HepG2 (cell line): ENCODE data around the gene MAB21L4. TPM values are rescaled to one million over a fixed set of nuclear protein-coding genes. Genes with fewer than 3 reads are reported as not detected.
A peak's percentile ranks its signal among the peaks of the same experiment; 100 is the strongest.

Source experiments
- CEBPG ChIP-seq: IDR thresholded peaks from 2 replicates; pipeline ENCODE4 v1.6.1; 2016
- CREM ChIP-seq, 2 experiments: sonication (generic) in 1 of 2; formaldehyde crosslinking in 1 of 2; IDR thresholded peaks; 2 replicates each; pipeline versions ENCODE4 v1.4.0 to v1.6.1; 2016 to 2020; ENCODE audit warnings: antibody characterized with exemption in 1 of 2, mild to moderate bottlenecking in 1 of 2, missing genetic modification reagents in 1 of 2
- FOXJ3 ChIP-seq: sonication (generic); formaldehyde crosslinking; IDR thresholded peaks from 2 replicates; pipeline ENCODE4 v1.4.0; 2020; ENCODE audit warnings: missing genetic modification reagents, mild to moderate bottlenecking, borderline replicate concordance
- FOXK2 ChIP-seq: fragments of 450-650 bp; IDR thresholded peaks from 2 replicates; pipeline ENCODE4 v1.6.1; 2016
- HOXA3 ChIP-seq: sonication (generic); formaldehyde crosslinking; IDR thresholded peaks from 2 replicates; pipeline ENCODE4 v1.5.0; 2020; ENCODE audit warnings: missing genetic modification reagents
- IRX3 ChIP-seq: sonication (generic); formaldehyde crosslinking; IDR thresholded peaks from 2 replicates; pipeline ENCODE4 v1.8.1; 2023; ENCODE audit warnings: mild to moderate bottlenecking, low read depth, missing genetic modification reagents, borderline replicate concordance
- LCORL ChIP-seq, 2 experiments: fragments of 450-650 bp in 1 of 2; sonication (generic) in 1 of 2; formaldehyde crosslinking in 1 of 2; IDR thresholded peaks; 2 replicates each; pipeline versions ENCODE4 v1.5.0 to v1.6.1; 2017 to 2020; ENCODE audit warnings: antibody characterized with exemption in 1 of 2, missing genetic modification reagents in 1 of 2
- MED1 ChIP-seq: sonication (generic); formaldehyde crosslinking; IDR thresholded peaks from 2 replicates; pipeline ENCODE4 v1.4.0; 2020; ENCODE audit warnings: missing genetic modification reagents
- NCOA2 ChIP-seq: sonication (generic); formaldehyde crosslinking; IDR thresholded peaks from 2 replicates; pipeline ENCODE4 v1.8.0; 2022; ENCODE audit warnings: inconsistent platforms
- NR2C2 ChIP-seq: sonication (generic); formaldehyde crosslinking; IDR thresholded peaks from 2 replicates; pipeline ENCODE4 v1.4.0; 2020; ENCODE audit warnings: missing genetic modification reagents, mild to moderate bottlenecking, moderate library complexity, borderline replicate concordance
- NR2F6 ChIP-seq, 2 experiments: IDR thresholded peaks; 2 replicates each; pipeline ENCODE4 v1.6.1; 2016; ENCODE audit warnings: antibody characterized with exemption in 1 of 2, mild to moderate bottlenecking in 1 of 2
- RARA ChIP-seq: IDR thresholded peaks from 2 replicates; pipeline ENCODE4 v1.6.1; 2016; ENCODE audit warnings: missing genetic modification reagents, missing compliant biosample characterization
- SKI ChIP-seq: fragments of 450-650 bp; IDR thresholded peaks from one replicate; pipeline ENCODE4 v1.6.1; 2018; ENCODE audit warnings: mild to moderate bottlenecking; ENCODE audit not compliant: partially characterized antibody
- SOX13 ChIP-seq, 3 experiments: fragments of 450-650 bp in 1 of 3; sonication (generic) in 1 of 3; formaldehyde crosslinking in 1 of 3; IDR thresholded peaks in 2 of 3; conservative IDR thresholded peaks in 1 of 3; 2 replicates each; pipeline versions ENCODE4 v1.5.0 to v1.6.1; 2016 to 2020; ENCODE audit warnings: antibody characterized with exemption in 1 of 3, mild to moderate bottlenecking in 1 of 3, missing compliant biosample characterization in 1 of 3, missing genetic modification reagents in 1 of 3, moderate library complexity in 1 of 3
- SOX6 ChIP-seq, 2 experiments: fragments of 450-650 bp in 1 of 2; sonication (generic) in 1 of 2; formaldehyde crosslinking in 1 of 2; IDR thresholded peaks; 2 replicates each; pipeline versions ENCODE4 v1.4.0 to v1.6.1; 2017 to 2020; ENCODE audit warnings: antibody characterized with exemption in 1 of 2, mild to moderate bottlenecking in 1 of 2, missing genetic modification reagents in 1 of 2
- SP4 ChIP-seq: sonication (generic); formaldehyde crosslinking; IDR thresholded peaks from 2 replicates; pipeline ENCODE4 v1.8.1; 2023; ENCODE audit warnings: mild to moderate bottlenecking, missing genetic modification reagents
- TBX2 ChIP-seq: sonication (generic); formaldehyde crosslinking; IDR thresholded peaks from 2 replicates; pipeline ENCODE4 v1.5.0; 2020; ENCODE audit warnings: missing genetic modification reagents, mild to moderate bottlenecking, borderline replicate concordance
- ZNF746 ChIP-seq: sonication (generic); formaldehyde crosslinking; IDR thresholded peaks from 2 replicates; pipeline ENCODE4 v1.8.0; 2022; ENCODE audit warnings: mild to moderate bottlenecking, missing genetic modification reagents
- ZSCAN25 ChIP-seq: sonication (generic); formaldehyde crosslinking; IDR thresholded peaks from 2 replicates; pipeline ENCODE4 v1.8.0; 2022; ENCODE audit warnings: mild to moderate bottlenecking, missing genetic modification reagents
- polyA plus RNA-seq, 8 experiments: library from polyadenylated mRNA; depleted of rRNA in 3 of 8; stranded (reverse) in 7 of 8; unstranded in 1 of 8; fragments of >200 nt; fragmentation: Illumina TruSeq in 4 of 8; extraction: Trizol in 4 of 8; gene quantifications; 2 replicates each; pipeline versions ENCODE4 v1.2.1 to v1.2.3, GENCODE V29; 2011 to 2016; ENCODE audit warnings: low read depth in 4 of 8, missing spikeins in 1 of 8, mixed read lengths in 1 of 8; ENCODE audit not compliant: insufficient read depth in 1 of 8
- total RNA-seq, 5 experiments: library from RNA; depleted of rRNA; stranded (reverse); fragments of >200 nt; fragmentation: Illumina TruSeq; extraction: Trizol; gene quantifications; 2 replicates each; pipeline ENCODE4 v1.2.3, GENCODE V29; 2016; ENCODE audit warnings: low read depth in 1 of 5
- TF ChIP-seq, protein P1 (sequence below): sonication (generic); formaldehyde crosslinking; IDR thresholded peaks from 2 replicates; pipeline ENCODE4 v1.4.0; 2020; ENCODE audit warnings: missing genetic modification reagents, mild to moderate bottlenecking, borderline replicate concordance
- TF ChIP-seq, protein P2 (sequence below): sonication (generic); formaldehyde crosslinking; IDR thresholded peaks from 2 replicates; pipeline ENCODE4 v1.4.0; 2020; ENCODE audit warnings: missing genetic modification reagents, mild to moderate bottlenecking, borderline replicate concordance
- TF ChIP-seq, protein P3 (sequence below): sonication (generic); formaldehyde crosslinking; IDR thresholded peaks from 2 replicates; pipeline ENCODE4 v1.4.0; 2020; ENCODE audit warnings: missing genetic modification reagents, borderline replicate concordance

The MAB21L4 gene
- total and polyA plus RNA-seq, 2 of the 13 experiments (the other 11 are each of a cell fraction or from before 2014, with no cell fraction given): 3.0 to 14.0 TPM

DNA sequence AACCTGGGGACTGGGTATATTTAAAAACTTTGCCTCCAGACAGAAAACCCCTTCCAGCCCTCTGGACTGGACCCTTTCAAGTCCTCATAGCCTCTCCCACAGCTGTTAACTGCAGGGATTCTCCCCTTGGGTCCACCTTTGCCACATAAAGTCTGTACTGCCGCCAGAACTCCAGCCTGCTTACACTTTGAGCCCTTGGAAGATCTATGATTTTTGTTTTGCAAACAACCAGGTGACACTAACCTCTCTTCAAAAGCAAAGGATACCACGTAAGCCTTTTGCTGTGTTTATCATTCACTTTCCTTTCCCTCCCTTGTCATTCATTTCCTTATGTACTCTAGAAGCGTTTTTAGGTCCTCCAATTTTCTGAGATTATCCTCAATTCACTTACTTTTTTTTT, 31.5 kb downstream of the MAB21L4 start (continued):
- TF ChIP-seq, protein P1, sequence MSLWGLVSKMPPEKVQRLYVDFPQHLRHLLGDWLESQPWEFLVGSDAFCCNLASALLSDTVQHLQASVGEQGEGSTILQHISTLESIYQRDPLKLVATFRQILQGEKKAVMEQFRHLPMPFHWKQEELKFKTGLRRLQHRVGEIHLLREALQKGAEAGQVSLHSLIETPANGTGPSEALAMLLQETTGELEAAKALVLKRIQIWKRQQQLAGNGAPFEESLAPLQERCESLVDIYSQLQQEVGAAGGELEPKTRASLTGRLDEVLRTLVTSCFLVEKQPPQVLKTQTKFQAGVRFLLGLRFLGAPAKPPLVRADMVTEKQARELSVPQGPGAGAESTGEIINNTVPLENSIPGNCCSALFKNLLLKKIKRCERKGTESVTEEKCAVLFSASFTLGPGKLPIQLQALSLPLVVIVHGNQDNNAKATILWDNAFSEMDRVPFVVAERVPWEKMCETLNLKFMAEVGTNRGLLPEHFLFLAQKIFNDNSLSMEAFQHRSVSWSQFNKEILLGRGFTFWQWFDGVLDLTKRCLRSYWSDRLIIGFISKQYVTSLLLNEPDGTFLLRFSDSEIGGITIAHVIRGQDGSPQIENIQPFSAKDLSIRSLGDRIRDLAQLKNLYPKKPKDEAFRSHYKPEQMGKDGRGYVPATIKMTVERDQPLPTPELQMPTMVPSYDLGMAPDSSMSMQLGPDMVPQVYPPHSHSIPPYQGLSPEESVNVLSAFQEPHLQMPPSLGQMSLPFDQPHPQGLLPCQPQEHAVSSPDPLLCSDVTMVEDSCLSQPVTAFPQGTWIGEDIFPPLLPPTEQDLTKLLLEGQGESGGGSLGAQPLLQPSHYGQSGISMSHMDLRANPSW (CRISPR knock-in tag): no peak
- TF ChIP-seq SOX6 (IDR thresholded peaks at IDR 0.05): no peak
- peak; percentile 55 for TF ChIP-seq SOX6 (CRISPR knock-in tag; IDR thresholded peaks at IDR 0.05)
- peak; percentile 28; the same call in 1 of the 2 replicates for TF ChIP-seq NR2F6 (IDR thresholded peaks at IDR 0.05)
- peak; percentile 58; the same call in 1 of the 2 replicates for TF ChIP-seq NR2F6 (CRISPR knock-in tag; IDR thresholded peaks at IDR 0.05)
- peak; percentile 34; the same call in 1 of the 2 replicates for TF ChIP-seq HOXA3 (CRISPR knock-in tag)
- no peak for TF ChIP-seq SOX13 (IDR thresholded peaks at IDR 0.05)
- peak in 1 of 2 experiments; percentile 63; a peak in 1 of 4 replicates for TF ChIP-seq SOX13 (CRISPR knock-in tag; conservative IDR thresholded peaks at IDR 0.05 in 1 of 2, IDR thresholded peaks at IDR 0.05 in 1 of 2)
- TF ChIP-seq, protein P2, sequence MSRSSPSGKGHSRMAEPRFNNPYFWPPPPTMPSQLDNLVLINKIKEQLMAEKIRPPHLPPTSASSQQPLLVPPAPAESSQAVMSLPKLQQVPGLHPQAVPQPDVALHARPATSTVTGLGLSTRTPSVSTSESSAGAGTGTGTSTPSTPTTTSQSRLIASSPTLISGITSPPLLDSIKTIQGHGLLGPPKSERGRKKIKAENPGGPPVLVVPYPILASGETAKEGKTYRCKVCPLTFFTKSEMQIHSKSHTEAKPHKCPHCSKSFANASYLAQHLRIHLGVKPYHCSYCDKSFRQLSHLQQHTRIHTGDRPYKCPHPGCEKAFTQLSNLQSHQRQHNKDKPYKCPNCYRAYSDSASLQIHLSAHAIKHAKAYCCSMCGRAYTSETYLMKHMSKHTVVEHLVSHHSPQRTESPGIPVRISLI (CRISPR knock-in tag): peak; percentile 66; the same call in 1 of the 2 replicates
- peak; percentile 61; the same call in 1 of the 2 replicates for TF ChIP-seq TBX2 (CRISPR knock-in tag)
- peak; percentile 67 for TF ChIP-seq SKI
- no peak for TF ChIP-seq LCORL (IDR thresholded peaks at IDR 0.05)
- peak; percentile 86 for TF ChIP-seq LCORL (CRISPR knock-in tag; IDR thresholded peaks at IDR 0.05)
- peak; percentile 83 for TF ChIP-seq RARA (CRISPR knock-in tag)
- TF ChIP-seq IRX3: no peak
- peak; percentile 88 for TF ChIP-seq MED1 (CRISPR knock-in tag)
- peak; percentile 41; the same call in 1 of the 2 replicates for TF ChIP-seq NCOA2
- 0 out of 2 replicates have a peak, but pooled peaks have one; percentile 48 for TF ChIP-seq NR2C2 (CRISPR knock-in tag)
- peak; percentile 85 for TF ChIP-seq FOXK2
- TF ChIP-seq FOXJ3 (CRISPR knock-in tag): 0 out of 2 replicates have a peak, but pooled peaks have one; percentile 15
- no peak for TF ChIP-seq SP4 (CRISPR knock-in tag)
- TF ChIP-seq, protein P3, sequence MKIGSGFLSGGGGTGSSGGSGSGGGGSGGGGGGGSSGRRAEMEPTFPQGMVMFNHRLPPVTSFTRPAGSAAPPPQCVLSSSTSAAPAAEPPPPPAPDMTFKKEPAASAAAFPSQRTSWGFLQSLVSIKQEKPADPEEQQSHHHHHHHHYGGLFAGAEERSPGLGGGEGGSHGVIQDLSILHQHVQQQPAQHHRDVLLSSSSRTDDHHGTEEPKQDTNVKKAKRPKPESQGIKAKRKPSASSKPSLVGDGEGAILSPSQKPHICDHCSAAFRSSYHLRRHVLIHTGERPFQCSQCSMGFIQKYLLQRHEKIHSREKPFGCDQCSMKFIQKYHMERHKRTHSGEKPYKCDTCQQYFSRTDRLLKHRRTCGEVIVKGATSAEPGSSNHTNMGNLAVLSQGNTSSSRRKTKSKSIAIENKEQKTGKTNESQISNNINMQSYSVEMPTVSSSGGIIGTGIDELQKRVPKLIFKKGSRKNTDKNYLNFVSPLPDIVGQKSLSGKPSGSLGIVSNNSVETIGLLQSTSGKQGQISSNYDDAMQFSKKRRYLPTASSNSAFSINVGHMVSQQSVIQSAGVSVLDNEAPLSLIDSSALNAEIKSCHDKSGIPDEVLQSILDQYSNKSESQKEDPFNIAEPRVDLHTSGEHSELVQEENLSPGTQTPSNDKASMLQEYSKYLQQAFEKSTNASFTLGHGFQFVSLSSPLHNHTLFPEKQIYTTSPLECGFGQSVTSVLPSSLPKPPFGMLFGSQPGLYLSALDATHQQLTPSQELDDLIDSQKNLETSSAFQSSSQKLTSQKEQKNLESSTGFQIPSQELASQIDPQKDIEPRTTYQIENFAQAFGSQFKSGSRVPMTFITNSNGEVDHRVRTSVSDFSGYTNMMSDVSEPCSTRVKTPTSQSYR: no peak
- peak; percentile 75; the same call in 1 of the 2 replicates for TF ChIP-seq ZSCAN25 (CRISPR knock-in tag)
- TF ChIP-seq CEBPG: peak; percentile 47; the same call in 1 of the 2 replicates
- peak; percentile 46; the same call in 1 of the 2 replicates for TF ChIP-seq ZNF746 (CRISPR knock-in tag)
- peak; percentile 54 for TF ChIP-seq CREM (IDR thresholded peaks at IDR 0.05)
- no peak for TF ChIP-seq CREM (CRISPR knock-in tag; IDR thresholded peaks at IDR 0.05)
